Esophagus squamous epithelium (tissue), 5 donors: Measurements from ENCODE around the gene TCF4. TPM values are rescaled to one million over a fixed set of nuclear protein-coding genes. Genes with fewer than 3 reads are reported as not detected.

ENCODE experiments used
- DNase-seq: peaks from one replicate; lab custom pipeline; 2025; lab: John Stamatoyannopoulos, UW
- H3K27ac ChIP-seq, 4 donors: fragments of 200-600 bp; sonication (generic); one replicate each; pipeline ENCODE4 v1.5.1; 2016 to 2019; ENCODE audit warnings: mild to moderate bottlenecking in 1 of 4
- H3K27me3 ChIP-seq, 4 donors: fragments of 200-600 bp; sonication (generic); 1 replicate in 3 of 4; 2 replicates in 1 of 4; pipeline versions ENCODE4 v1.5.1 to v1.6.0; 2017 to 2021; ENCODE audit warnings: antibody characterized with exemption in 1 of 4
- H3K36me3 ChIP-seq, 3 donors: fragments of 200-600 bp; sonication (generic); one replicate each; pipeline ENCODE4 v1.5.1; 2016 to 2019
- H3K4me1 ChIP-seq, 3 donors: fragments of 200-600 bp; sonication (generic); one replicate each; pipeline ENCODE4 v1.5.1; 2017 to 2019
- H3K4me3 ChIP-seq, 4 donors: fragments of 200-600 bp; sonication (generic); 1 replicate in 3 of 4; 2 replicates in 1 of 4; pipeline ENCODE4 v1.5.1; 2016 to 2019; ENCODE audit warnings: mild to moderate bottlenecking in 2 of 4, moderate library complexity in 1 of 4
- H3K9me3 ChIP-seq, 3 donors: fragments of 200-600 bp; sonication (generic); one replicate each; pipeline ENCODE4 v1.5.1; 2016 to 2019
- POLR2A ChIP-seq, 4 donors: fragments of 450-650 bp; IDR thresholded peaks; one replicate each; pipeline ENCODE4 v1.6.1; 2017; ENCODE audit warnings: antibody characterized with exemption in 4 of 4, mild to moderate bottlenecking in 4 of 4, moderate library complexity in 3 of 4
- WGBS, 2 donors: methylation state at CpG; one replicate each; pipeline ENCODE4 v1.1.5; 2018; 5-methylcytosine and 5-hydroxymethylcytosine counted together
- intact Hi-C: fragments of 100-400 bp; cut with DNase I; formaldehyde crosslinking; loops from one replicate; pipeline ENCODE4 v1.15.0; 2022
- total RNA-seq, 4 donors: library from RNA; depleted of rRNA; stranded (reverse); fragments of >200 nt; gene quantifications; one replicate each; pipeline ENCODE4 v1.1.0, GENCODE V29; 2016
- TF ChIP-seq, protein P1 (sequence below), 6 experiments: fragments of 450-650 bp in 4 of 6; fragments of 200-600 bp in 2 of 6; sonication (generic) in 2 of 6; IDR thresholded peaks; one replicate each; pipeline ENCODE4 v1.5.1; 2016 to 2019; ENCODE audit warnings: antibody characterized with exemption in 6 of 6, mild to moderate bottlenecking in 4 of 6, moderate library complexity in 4 of 6
- donor health status: DM: yes; HTN: yes; CAD: no.

TCF4 gene
- total RNA-seq, 4 donors from 2014 or later: 19.0 to 79.7 (median 26.0) TPM

DNA sequence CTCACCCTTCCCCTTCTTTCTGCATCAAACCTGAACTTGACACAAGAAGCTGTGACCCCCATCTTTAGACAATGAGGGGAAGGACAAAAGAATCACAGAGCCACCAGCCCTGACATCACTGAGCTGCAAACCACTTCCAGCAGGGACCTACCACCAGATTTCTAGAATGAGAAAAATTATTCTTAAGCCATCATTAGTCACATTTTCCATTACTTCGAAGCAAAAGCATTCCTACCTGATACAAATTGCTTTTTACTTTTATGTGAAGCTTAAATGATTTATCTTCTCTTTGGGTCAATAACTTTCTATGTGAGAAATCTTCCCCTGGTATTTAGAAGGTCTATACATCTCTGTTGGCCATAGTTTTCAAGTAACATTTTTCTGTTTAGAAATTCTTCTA lies 134.8 kb downstream of the TCF4 start:
- no peak for DNase-seq
- 36 to 52% methylated on average over 1 of the region's 1 CpG for WGBS, 2 donors
- TF ChIP-seq POLR2A (IDR thresholded peaks at IDR 0.05): no peak
- TF ChIP-seq, protein P1, sequence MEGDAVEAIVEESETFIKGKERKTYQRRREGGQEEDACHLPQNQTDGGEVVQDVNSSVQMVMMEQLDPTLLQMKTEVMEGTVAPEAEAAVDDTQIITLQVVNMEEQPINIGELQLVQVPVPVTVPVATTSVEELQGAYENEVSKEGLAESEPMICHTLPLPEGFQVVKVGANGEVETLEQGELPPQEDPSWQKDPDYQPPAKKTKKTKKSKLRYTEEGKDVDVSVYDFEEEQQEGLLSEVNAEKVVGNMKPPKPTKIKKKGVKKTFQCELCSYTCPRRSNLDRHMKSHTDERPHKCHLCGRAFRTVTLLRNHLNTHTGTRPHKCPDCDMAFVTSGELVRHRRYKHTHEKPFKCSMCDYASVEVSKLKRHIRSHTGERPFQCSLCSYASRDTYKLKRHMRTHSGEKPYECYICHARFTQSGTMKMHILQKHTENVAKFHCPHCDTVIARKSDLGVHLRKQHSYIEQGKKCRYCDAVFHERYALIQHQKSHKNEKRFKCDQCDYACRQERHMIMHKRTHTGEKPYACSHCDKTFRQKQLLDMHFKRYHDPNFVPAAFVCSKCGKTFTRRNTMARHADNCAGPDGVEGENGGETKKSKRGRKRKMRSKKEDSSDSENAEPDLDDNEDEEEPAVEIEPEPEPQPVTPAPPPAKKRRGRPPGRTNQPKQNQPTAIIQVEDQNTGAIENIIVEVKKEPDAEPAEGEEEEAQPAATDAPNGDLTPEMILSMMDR (IDR thresholded peaks at IDR 0.05): no peak
- H3K4me1 ChIP-seq: peaks cover 0 to 51% (median 18%) of the 10 kb centered on the region in 3 donors
- H3K27ac ChIP-seq: peak overlapping the region in 1 of 4 donors; percentile 75
- intact Hi-C loops: no loop called here
- H3K27me3 ChIP-seq: no peaks in the 10 kb centered on the region
- no peak overlapping the region for H3K4me3 ChIP-seq
- H3K36me3 ChIP-seq: no peaks in the 10 kb centered on the region
- H3K9me3 ChIP-seq: no peaks in the 10 kb centered on the region

DNA sequence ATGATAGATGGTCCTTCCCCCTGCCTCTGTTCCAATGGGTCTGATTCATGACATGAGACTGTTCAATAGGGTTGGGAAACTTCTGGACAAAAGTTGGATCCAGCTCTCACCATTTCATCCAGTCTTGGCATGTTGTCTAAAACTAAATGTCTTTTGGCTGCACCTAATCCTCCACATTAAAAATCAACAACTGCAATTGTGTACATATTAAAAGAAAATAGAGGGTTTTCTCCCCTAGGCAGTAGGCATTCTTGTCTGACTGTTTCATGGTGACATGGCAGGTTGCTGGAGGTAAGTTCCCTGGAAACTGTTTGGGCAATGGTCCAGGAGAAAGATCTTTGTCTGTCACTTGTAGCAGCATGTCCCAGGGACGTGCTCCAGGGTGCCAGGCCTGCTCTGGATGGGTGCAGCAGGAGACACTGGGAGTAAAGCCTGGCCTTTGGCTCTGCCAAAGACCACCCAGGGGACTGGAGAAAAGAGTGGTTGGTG lies 135.8 kb downstream of the TCF4 start:
- intact Hi-C loops: no loop called here

DNA sequence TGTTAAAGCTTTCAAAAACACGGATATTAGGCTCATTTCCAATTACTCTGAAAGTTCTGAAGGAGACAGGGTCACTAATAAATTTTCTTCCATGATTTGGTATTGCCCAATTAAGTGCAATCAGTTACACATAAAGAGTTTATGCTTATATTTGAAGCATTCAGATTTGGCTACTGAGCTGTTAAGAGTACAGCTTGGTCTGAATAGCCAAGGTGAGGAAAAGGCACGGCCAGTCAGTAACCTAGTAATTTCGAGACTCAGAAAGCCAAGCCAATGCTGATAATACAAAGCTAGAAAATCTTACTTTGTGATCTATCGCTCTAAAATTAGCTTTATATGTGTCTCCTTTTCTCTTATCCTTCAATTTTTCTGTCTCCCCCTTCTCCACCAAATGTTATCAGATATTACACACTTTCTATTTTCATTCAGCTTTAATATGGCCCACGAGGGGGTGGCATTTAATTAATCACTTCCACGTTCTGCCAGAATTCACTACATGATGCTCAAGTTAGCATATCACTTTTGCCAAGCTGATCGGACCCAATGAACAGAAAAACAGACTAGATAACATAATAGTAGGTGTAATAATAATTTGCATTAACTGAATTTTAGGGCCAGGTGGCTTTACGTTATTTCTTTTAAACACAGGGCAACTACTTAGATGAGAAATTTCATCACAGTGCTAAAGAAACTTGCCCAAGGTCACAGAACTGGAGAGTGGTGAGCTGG lies 138.4 kb downstream of the TCF4 start:
- peaks cover 0 to 46% (median 18%) of the 10 kb centered on the region in 3 donors for H3K4me1 ChIP-seq
- H3K27me3 ChIP-seq: no peaks in the 10 kb centered on the region
- TF ChIP-seq, protein P1 (IDR thresholded peaks at IDR 0.05): no peak
- TF ChIP-seq POLR2A (IDR thresholded peaks at IDR 0.05): no peak
- H3K9me3 ChIP-seq: peaks cover 0 to 4% (median 0%) of the 10 kb centered on the region in 3 donors
- H3K27ac ChIP-seq: no peak overlapping the region
- DNase-seq: no peak
- intact Hi-C loops: no loop called here
- H3K4me3 ChIP-seq: no peak overlapping the region
- 74 to 77% methylated on average over 8 of the region's 8 CpGs for WGBS, 2 donors
- H3K36me3 ChIP-seq: no peaks in the 10 kb centered on the region

More for the DNA sequence above, 135.8 kb downstream of the TCF4 start:
- no peak for TF ChIP-seq POLR2A (IDR thresholded peaks at IDR 0.05)
- TF ChIP-seq, protein P1 (IDR thresholded peaks at IDR 0.05): no peak
- DNase-seq: no peak
- H3K9me3 ChIP-seq: no peaks in the 10 kb centered on the region
- H3K36me3 ChIP-seq: no peaks in the 10 kb centered on the region
- peak overlapping the region; percentile 47 to 75 (median 62) for H3K27ac ChIP-seq
- no peaks in the 10 kb centered on the region for H3K27me3 ChIP-seq
- peaks cover 0 to 51% (median 18%) of the 10 kb centered on the region in 3 donors for H3K4me1 ChIP-seq
- H3K4me3 ChIP-seq: no peak overlapping the region
- WGBS, 2 donors: 60% methylated on average over 1 of the region's 1 CpG; no CpG with 5 or more reads in 1 of the 2 donors

DNA sequence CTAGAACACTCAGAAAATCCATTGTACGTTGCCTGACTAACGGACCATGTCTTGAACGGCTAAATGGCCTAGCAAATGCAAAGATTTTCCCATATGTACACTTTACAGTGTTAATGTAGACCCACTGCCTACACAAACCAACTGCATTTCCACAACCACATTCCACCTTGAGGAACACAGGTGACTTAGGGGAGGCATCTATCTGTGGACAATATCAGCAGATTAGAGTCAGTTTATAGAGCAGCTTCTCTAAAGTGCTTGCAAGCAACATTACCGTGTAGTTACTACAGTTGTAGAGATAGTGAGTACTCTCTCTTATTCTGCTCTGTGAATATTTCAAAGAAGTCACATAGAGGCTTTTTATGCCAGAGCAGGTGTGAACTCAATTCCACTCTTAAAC lies 139.6 kb downstream of the TCF4 start:
- WGBS, 2 donors: 84 to 91% methylated on average over 4 of the region's 4 CpGs
- Histone ChIP-seq H3K4me3 (no peak overlapping the region), H3K9me3 (peaks cover 0 to 4% (median 0%) of the 10 kb centered on the region in 3 donors), H3K27ac (no peak overlapping the region), H3K36me3 (no peaks in the 10 kb centered on the region), H3K4me1 (peaks cover 0 to 41% (median 18%) of the 10 kb centered on the region in 3 donors), H3K27me3 (no peaks in the 10 kb centered on the region)
- TF ChIP-seq, protein P1 (IDR thresholded peaks at IDR 0.05): no peak
- TF ChIP-seq POLR2A (IDR thresholded peaks at IDR 0.05): no peak
- intact Hi-C loops: no loop called here
- no peak for DNase-seq

DNA sequence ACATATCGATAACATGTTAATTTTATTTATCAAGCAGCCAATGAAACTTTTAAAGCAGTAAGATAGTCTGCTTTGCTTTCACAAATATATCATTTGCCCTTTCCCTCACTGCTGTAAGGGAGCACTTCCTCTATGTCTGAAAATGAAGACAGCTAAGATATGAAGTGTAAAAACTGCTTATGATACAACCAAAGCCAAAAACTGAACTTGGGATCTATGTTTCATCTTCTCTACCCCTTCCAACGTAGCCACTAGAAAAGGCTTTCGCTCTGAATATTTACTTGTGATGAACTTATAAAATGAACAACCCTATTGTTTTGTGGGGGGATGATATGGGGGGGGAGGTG lies 140.3 kb downstream of the TCF4 start:
- Histone ChIP-seq H3K27me3 (no peaks in the 10 kb centered on the region), H3K4me3 (no peak overlapping the region), H3K9me3 (peaks cover 0 to 4% (median 0%) of the 10 kb centered on the region in 3 donors), H3K36me3 (no peaks in the 10 kb centered on the region), H3K27ac (no peak overlapping the region), H3K4me1 (peaks cover 0 to 39% (median 13%) of the 10 kb centered on the region in 3 donors)
- intact Hi-C loops: no loop called here
- no peak for DNase-seq
- TF ChIP-seq, protein P1 (IDR thresholded peaks at IDR 0.05): no peak
- TF ChIP-seq POLR2A (IDR thresholded peaks at IDR 0.05): no peak
- 76 to 96% methylated on average over 3 of the region's 3 CpGs for WGBS, 2 donors
